ENCODE measurements around the gene BCAS3. TPM values are rescaled to one million over a fixed set of nuclear protein-coding genes. Genes with fewer than 3 reads are reported as not detected.

The BCAS3 gene
- total RNA-seq, 1 donor from 2014 or later: 64.9 TPM

DNA sequence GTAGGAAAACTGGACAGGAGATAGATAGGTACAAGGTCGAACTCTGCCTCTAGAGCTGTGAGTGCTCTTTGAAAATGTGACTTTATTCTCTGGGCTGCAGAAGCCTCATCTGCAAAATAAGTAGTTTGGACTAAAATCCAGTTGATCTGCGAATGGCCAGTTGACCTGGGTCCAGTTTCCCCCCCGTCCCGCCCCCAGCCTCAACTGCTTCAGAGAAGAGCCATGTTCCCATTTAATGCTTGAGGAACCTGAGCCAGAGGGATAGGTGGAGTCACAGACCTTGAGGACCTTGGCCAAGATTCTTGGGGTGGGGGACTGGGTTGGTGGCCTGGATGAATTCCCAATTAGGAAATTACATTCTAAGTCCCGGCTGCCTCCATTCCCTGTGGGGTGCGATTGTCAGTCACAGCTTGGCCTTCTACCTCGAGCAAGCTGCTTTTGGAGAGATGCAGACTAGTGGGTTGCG, 736.0 kb downstream of the BCAS3 start:
- Mint-ChIP-seq H3K27me3 (ENCODE audit: low read depth) (no peaks in the 10 kb centered on the region), H3K4me3 (peak overlapping the region; percentile 78)

DNA sequence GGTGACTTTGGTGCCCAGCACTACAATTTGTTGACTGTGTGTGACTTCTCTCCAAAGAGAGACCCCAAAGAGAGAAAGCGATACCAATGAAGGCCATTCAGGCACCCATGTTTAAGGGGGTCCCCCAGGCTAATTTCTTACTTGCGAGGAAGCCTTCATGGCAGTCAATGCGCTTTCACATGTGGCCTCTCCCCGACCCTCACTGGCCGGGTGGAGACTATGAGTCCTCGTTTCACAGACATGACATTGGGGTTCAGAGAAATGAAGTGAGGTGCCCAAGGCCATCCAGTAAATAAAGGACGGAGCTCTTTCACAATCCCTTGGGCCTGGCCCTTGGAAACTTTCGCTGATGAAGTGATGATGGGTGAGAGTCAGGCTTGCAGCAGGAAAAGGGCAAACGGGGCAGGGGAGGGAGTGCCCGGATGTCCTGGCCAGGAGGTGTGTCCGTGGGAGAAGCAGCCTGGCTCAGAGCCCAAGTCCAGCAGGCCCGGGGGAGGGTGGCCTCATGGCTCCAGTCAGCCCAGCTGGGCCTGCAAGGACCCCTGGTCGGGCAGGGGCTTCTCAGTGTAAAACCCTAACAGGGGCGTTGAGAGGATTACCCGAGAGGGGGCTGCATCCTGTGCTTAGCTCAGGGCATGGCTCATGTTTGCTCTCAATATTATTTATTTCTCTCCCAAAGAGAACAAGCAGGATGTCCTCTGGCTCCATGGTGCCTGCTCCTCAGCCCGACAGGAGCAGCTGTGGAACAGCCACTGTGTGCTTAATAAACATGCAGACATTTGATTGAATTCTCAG, 736.7 kb downstream of the BCAS3 start:
- TF ChIP-seq, protein P1, sequence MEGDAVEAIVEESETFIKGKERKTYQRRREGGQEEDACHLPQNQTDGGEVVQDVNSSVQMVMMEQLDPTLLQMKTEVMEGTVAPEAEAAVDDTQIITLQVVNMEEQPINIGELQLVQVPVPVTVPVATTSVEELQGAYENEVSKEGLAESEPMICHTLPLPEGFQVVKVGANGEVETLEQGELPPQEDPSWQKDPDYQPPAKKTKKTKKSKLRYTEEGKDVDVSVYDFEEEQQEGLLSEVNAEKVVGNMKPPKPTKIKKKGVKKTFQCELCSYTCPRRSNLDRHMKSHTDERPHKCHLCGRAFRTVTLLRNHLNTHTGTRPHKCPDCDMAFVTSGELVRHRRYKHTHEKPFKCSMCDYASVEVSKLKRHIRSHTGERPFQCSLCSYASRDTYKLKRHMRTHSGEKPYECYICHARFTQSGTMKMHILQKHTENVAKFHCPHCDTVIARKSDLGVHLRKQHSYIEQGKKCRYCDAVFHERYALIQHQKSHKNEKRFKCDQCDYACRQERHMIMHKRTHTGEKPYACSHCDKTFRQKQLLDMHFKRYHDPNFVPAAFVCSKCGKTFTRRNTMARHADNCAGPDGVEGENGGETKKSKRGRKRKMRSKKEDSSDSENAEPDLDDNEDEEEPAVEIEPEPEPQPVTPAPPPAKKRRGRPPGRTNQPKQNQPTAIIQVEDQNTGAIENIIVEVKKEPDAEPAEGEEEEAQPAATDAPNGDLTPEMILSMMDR (IDR thresholded peaks at IDR 0.05; ENCODE audit: unreplicated experiment): no peak
- H3K4me3 Mint-ChIP-seq: peak overlapping the region; percentile 36

More for the DNA sequence above, 736.0 kb downstream of the BCAS3 start:
- TF ChIP-seq, protein P1 (IDR thresholded peaks at IDR 0.05; ENCODE audit: unreplicated experiment): no peak
- Mint-ChIP-seq H3K36me3 (no peaks in the 10 kb centered on the region), H3K27ac (peak overlapping the region; percentile 73), H3K4me1 (peaks cover 43% of the 10 kb centered on the region), H3K9me3 (no peaks in the 10 kb centered on the region)
- DNase-seq (ENCODE audit: low spot score in 2 of 2, unreplicated experiment in 2 of 2): peak in 1 of 2 experiments; percentile 27

GRCh38 chr17:61414936-61415251, 737.2 kb downstream of the BCAS3 start:
- no peaks in the 10 kb centered on the region for H3K36me3 Mint-ChIP-seq
- no peak overlapping the region for H3K27ac Mint-ChIP-seq
- H3K4me3 Mint-ChIP-seq: no peak overlapping the region
- H3K4me1 Mint-ChIP-seq: peaks cover 40% of the 10 kb centered on the region
- no peaks in the 10 kb centered on the region for H3K9me3 Mint-ChIP-seq
- H3K27me3 Mint-ChIP-seq (ENCODE audit: low read depth): no peaks in the 10 kb centered on the region
- DNase-seq (ENCODE audit: low spot score in 2 of 2, unreplicated experiment in 2 of 2): peak in 1 of 2 experiments; percentile 36
- TF ChIP-seq, protein P1 (IDR thresholded peaks at IDR 0.05; ENCODE audit: unreplicated experiment): no peak

More for the DNA sequence above, 736.7 kb downstream of the BCAS3 start:
- peaks cover 41% of the 10 kb centered on the region for H3K4me1 Mint-ChIP-seq
- no peaks in the 10 kb centered on the region for H3K9me3 Mint-ChIP-seq
- no peaks in the 10 kb centered on the region for H3K36me3 Mint-ChIP-seq
- DNase-seq (ENCODE audit: low spot score in 2 of 2, unreplicated experiment in 2 of 2): peak in 1 of 2 experiments; percentile 44
- no peaks in the 10 kb centered on the region for H3K27me3 Mint-ChIP-seq (ENCODE audit: low read depth)
- peak overlapping the region; percentile 69 for H3K27ac Mint-ChIP-seq

DNA sequence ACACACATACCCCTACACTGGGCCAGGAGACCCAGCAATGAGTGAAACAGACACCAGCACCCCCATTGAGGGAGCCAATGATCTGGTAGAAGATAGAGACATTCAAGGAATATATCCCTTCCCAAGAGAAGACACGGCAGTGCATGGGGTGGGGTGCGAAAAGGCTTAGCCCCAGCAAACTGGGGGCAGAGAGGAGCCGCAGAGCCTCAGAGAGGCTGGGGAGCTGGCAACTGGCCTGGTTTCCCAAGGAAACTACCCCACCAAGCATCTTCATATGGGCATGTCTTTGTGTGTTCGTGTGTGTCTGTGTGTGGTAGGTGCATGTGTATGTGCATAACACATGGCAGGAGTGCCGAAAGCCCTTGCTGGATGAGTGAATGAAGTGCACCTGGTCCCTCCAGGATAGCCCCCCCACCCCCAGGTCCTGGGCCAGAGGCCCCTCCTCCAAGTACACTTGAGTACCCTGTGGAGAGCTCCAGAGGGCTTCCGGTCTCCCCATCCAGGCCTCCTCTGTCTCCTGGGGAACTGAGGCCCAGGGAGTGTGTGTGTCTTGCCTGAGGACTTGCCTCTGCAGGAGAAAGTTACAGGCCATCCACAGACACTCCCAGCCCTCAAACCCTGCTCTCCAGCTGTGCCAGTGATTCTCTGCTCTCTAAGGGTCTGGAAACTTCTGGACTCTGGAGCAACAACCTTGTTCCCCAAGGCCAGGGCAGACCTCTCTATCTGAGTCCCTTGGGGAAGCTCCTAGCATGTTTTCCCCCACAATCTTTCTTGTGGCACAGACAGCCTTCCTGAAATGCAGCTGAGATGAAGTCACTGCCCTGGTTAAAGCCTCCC, 737.9 kb downstream of the BCAS3 start:
- Mint-ChIP-seq H3K4me1 (peaks cover 33% of the 10 kb centered on the region), H3K36me3 (no peaks in the 10 kb centered on the region), H3K27ac (peak overlapping the region; percentile 32), H3K9me3 (no peaks in the 10 kb centered on the region), H3K27me3 (ENCODE audit: low read depth) (peaks cover 4% of the 10 kb centered on the region), H3K4me3 (no peak overlapping the region)
- peak in 1 of 2 experiments; percentile 35 for DNase-seq (ENCODE audit: low spot score in 2 of 2, unreplicated experiment in 2 of 2)
- TF ChIP-seq, protein P1 (IDR thresholded peaks at IDR 0.05; ENCODE audit: unreplicated experiment): no peak

- Mint-ChIP-seq H3K9me3 (no peaks in the 10 kb centered on the region), H3K27ac (peak overlapping the region; percentile 32), H3K4me3 (no peak overlapping the region), H3K4me1 (peaks cover 31% of the 10 kb centered on the region), H3K27me3 (ENCODE audit: low read depth) (peaks cover 8% of the 10 kb centered on the region), H3K36me3 (no peaks in the 10 kb centered on the region)
- TF ChIP-seq, protein P1 (IDR thresholded peaks at IDR 0.05; ENCODE audit: unreplicated experiment): no peak
- DNase-seq (ENCODE audit: low spot score in 2 of 2, unreplicated experiment in 2 of 2): peak in 1 of 2 experiments; percentile 37
Observed at GRCh38 chr17:61416211-61416539, 738.5 kb downstream of the BCAS3 start.
